HG03108 (cell line): ENCODE measurements around the gene TRMT6.

Source experiments
- ATAC-seq: cut with Tn5 transposase; IDR thresholded peaks from one replicate; pipeline ENCODE4 v1.9.1; 2021; ENCODE audit warnings: moderate library complexity; ENCODE audit not compliant: unreplicated experiment

TRMT6 gene

GRCh38 chr20:5967469-5967868 lies 17.1 kb upstream of the TRMT6 start:
- ATAC-seq, result no peak

- peak; percentile 2 for ATAC-seq
These were observed 426 bp downstream of the TRMT6 start for GRCh38 chr20:5949943-5950270.

DNA sequence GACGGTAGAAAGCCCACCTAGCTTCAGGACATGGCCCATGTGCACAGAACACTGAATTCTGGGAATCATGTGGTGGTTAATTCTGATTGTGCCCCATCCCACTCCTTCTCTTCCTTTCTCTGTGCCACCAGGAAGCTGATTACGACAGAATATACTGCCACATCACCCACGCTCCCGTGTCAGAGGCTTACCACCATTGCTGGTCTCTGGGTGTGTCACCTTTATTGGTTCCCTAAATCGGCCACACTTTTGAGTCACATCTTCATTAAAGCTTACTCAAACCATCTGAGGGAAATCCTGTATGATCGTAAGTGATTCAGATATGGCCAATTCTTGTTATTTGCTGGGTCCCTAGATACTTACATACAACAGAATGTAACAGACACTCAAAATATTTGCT lies 3.1 kb downstream of the TRMT6 start:
- ATAC-seq, result no peak

- no peak for ATAC-seq
These were observed 4.4 kb downstream of the TRMT6 start for GRCh38 chr20:5945963-5946362.

DNA sequence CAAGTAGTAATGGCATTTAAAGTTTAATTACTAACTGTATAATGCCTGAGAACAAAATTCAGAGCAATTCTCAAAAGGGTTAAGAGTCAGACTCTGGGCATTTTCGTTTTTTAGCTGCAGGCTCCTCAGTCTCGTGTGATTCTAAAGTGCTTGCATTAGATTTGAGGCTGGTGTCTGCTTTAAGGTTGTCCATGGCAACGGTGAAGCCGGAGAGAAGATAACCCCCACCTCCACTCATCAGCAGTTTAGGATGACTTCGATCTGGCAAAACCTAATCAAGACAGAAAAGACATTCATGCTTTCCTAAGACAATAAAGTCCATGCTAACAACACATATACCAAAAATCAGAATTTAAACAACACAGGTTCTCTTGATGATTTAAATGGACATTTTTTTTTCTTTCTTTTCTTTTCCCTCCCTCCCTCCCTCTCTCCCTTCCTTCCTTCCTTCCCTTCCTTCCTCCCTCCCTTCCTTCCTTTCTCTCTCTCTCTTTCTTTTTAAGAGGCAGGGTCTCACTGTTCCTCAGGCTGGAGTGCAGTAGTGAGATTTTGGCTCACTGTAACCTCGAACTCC lies 11.8 kb downstream of the TRMT6 start:
- no peak for ATAC-seq

DNA sequence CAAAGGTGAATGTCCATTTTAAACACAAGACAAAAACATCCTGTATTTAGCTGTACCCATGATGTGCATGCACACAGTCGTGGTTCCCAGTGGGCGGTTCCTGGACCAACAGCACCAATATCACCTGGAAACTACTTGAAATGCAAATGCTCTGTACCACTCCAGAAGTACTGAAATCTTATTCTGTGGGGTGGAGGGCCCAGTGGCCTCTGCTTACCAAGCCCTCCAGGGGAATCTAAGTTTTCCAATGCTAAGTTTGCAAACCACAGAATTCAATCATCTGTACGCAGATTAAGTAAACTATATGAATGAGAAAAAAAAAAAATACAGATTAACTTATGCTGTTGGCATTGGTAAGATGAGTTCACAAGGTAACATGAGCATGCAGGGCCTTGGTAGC lies 14.1 kb downstream of the TRMT6 start:
- no peak for ATAC-seq

GRCh38 chr20:5935384-5935783 lies 14.9 kb downstream of the TRMT6 start:
- no peak for ATAC-seq

DNA sequence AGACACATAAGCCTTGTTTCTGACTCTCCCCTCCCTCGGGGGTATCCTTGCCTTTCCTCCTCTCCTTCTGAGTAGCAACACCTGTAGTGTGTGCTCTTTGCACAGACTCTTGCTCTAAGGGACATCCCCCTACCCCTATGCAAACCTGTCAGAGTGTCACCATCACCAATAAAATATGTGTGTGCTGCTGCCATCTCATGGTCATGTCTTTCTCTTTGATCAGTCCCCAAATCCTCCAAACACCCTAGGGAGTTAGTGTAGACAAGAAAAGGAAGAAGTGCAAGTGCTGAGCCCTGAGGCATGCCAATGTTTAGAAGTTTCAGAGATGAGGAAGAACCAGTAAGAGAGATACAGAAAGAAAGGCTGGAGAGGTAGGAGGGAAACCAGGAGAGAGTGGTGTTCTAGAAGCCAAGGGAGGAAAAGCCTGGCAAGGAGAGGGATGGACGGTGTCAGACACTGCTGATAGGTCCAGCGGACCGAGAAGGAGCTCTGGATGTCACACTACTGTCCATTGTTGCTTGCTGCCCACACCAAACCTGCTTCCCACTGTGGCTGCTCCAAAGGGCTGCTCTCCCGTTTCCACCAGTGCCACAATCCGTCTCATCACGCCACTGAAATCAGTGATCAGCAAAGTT lies 16.4 kb downstream of the TRMT6 start:
- no peak for ATAC-seq

- ATAC-seq, result no peak
These were observed 17.5 kb downstream of the TRMT6 start for GRCh38 chr20:5932796-5933195.

DNA sequence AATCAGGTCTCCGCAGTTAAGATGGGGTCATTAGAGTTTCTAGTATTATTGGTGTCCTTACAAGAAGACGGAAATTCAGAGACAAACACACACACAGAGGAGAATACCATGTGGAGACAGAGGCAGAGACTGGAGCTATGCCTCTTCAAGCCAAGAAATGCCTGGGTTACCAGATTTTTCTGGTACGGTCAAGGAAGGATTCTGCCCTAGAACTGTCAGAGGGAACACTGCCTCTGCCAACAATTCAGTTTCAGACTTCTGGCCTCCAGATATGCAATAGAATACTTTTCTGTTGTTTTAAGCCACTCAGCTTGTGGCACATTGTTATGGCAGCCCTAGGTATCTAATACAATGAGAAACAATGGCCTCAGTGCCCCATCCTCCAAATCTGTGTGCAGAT lies 18.9 kb downstream of the TRMT6 start:
- ATAC-seq, result no peak

DNA sequence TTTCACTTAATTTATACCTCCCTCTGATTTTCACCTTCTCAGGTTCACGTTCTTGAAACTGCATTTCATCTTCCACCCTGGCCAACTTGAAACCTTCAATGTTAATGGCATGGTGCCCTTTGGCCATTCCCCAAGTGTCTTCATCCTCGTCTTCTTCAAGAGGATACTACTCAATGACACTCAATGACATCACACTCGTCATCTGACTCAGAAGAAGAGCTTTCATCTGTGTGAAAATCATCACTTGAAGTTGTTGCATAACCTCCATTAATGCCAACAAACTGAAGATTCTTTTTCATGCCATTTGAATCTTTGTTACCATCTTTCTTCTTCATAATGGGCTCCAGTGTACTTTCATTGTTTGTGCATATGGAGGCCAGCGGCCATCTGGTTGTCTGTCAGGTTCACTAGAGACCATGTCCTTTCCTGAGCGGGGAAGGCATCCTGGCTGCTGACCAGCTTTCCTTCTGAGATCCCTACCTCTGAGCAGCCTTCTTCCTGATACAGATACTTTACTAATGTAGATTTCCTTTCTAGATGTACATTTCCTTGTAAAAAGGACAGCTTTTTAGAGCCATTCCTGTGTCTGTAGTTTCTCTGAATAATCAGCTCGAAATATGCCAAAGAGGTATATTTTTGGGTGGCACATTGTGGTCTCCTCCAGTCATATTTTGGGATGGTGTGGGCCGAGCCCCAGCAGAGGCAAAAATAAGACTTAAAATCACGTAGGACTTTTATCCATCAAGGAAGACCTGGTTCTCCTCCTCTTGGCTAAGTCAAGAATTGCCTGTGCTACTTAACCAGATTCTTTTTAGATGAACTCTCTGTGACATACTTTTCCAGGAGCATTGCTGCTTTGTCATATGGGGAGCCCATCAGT lies 21.3 kb downstream of the TRMT6 start:
- ATAC-seq, result no peak

DNA sequence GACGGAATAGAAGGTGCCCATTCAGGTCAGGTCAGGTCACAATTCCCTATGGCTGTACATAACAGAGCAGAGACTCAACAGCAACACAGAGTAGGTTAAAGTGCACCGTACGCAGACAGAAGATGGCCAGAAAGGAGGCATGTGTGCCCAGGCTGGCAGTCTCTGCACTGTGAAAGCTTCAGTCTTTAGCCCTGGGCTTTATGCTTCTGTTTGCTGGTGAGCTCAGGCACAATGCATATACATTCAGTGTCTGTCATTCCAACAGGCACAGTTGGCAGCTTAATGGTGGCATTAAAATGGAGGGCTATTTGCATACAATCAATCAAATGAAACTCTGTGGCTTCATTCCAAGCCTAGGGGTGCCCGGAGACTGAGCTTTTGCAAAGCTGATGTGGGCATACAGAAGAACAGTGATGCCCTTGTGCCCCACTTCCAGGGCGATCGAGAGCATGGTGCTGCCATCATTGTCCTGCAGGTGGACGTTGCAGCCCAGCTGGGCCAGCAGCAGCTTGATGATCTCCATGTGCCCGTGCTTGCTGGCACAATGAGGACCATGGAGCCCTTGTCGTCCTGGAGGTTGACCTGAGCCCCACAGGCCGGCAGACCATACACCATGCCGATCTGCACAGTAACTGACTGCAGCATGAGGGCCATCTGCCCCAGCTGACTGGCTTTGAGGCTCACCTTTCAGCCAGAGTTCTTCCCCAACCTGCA lies 22.4 kb downstream of the TRMT6 start:
- ATAC-seq, result no peak

DNA sequence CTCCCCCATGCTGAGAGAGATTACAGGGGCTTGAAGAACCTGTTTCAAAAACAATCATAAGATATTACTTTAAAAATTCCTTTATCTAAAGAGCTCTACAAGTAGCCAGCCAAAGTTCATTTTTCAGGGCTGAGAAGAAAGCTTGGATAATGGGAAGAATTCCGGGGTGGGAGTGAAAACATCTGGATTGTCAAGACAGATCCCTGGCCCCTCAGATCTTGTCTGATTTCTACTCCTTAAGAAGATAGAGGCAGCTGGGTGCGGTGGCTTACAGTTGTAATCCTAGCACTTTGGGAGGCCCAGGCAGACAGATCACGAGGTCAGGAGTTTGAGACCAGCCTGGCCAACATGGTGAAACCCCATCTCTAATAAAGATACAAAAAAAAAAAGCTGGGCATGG lies 24.8 kb downstream of the TRMT6 start:
- ATAC-seq, result no peak

GRCh38 chr20:5923493-5923892 lies 26.8 kb downstream of the TRMT6 start:
- ATAC-seq, result no peak

GRCh38 chr20:5920581-5920980 lies 29.8 kb downstream of the TRMT6 start:
- ATAC-seq, result no peak

DNA sequence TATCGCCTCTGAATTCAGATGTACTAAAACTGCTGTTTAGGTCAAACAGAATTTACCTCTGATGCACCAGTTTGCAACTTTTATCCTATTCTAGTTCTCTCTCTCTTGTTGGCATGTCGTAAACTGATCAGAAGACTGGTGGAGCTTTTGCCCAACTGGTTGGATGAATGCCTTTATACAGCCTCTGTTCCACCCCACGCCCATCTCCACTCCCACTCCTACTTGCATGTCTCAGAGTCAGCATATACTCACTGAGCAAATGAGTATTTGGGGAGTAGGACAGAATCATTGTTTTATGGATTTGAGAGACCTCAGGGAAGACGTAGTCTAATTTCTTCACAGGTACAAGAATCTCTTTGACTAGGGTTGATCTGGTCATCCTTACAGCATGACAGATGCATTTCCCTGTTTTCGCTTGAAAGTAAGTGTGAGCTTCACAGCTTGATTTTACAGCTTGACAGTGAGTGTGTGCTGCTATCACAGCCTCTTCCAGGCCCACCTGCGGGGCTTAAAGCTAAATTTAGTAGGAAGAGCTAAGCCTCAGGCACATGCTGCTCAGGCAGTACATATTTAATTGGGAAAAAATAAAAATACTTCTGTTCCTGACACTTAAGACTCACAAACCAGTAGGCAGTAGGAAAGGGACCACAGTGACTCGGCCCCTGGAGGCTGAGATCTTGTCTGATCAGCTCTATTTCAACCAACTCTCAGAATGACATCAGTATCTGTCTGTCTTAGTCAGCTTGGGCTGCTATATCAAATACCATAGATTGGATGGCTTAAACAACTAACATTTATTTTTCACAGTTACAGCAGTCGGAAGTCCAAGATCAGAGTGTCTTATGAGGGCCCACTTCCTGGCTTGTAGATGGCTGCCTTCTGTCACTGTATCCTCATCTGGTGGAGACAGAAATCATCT lies 30.4 kb downstream of the TRMT6 start:
- no peak for ATAC-seq

DNA sequence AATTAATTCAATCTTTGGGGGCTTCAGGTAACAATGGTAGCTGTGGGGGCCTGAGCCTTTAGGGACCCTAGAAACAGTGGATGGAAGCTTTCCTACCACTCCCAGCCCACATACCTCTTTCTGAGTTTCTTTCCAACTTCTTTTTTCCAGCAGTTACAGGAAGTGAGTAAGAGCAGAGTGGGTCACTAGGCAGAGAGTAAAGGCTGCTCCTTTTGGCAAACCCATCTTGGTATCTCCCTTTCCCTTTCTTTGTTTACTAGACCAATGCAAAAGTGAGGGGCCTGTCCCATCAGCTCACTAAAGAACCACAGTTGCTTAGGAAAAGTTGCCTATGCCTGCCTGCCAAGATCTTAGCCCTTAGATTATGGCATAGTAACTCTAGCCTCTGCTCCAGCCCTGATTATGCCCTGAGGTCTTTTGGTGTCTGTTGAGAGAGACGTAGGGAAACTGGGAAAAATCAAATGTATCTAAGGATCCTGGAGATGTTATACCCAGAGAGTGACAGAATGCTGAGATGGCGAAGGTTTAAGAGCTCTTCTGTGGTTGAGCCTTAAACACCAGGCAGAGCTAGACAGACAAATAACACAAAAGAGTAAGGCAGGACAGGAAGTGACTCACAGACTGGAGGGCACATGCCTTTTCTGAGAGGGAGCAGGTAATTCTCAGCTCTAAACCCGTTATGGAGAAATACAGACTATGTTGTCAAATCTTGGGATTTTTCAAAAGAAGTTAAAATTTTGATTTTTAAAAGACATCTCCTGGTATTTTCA lies 31.3 kb downstream of the TRMT6 start:
- ATAC-seq, result no peak

GRCh38 chr20:5914859-5915258 lies 35.5 kb downstream of the TRMT6 start:
- ATAC-seq, result no peak

- ATAC-seq, result no peak
These were observed 37.2 kb downstream of the TRMT6 start for GRCh38 chr20:5913166-5913565.

DNA sequence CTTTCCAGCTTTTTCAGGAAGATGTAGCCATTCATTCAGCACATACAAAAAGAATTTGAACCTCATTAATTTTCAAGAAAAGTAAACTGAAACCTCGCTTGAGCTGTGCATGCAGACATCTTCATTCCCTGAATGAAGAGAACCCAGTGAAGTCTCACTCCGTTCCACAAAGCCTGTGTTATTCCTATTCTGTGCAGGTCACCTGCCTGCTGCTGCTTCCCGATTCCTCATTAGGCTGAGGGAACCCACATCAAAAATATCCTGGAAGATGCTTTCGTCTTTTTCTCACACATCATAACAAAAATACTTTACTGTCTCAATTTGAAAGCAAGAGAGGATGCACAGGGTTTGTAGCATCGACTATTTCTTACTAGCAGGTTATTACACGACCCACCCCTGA lies 40.1 kb downstream of the TRMT6 start:
- ATAC-seq, result no peak
